Stimulated activated CD4-positive, alpha-beta T cell treated with anti-CD3 and anti-CD28 coated beads, Interleukin-1b, Interleukin-23, amount 100 ng/mL, for 48 hours (primary cell): Measurements from ENCODE around the gene CARMIL3.

Experiments
- DNase-seq: peaks from one replicate; pipeline ENCODE4 v3.0.0-alpha.2; 2020

Gene CARMIL3

DNA sequence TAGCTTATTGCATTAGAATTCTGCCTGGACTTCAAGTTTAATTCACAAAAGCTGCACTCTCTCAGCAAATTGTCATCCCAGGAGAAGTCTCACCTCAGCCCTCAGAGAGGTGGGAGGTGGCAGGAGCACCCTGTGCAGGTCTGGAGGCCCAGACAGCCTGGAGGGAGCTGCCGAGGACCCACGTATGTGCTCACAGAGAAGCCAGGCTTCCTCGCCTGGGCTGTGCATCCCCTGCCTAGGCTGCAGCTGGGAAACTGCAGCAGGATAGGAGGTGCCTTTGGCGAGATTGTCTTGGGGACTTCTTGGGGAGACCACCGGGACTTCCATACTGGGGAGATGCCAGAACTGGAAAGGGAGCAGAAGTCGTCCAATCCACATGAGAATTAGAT, 28.3 kb downstream of the CARMIL3 start:
- DNase-seq: no peak

DNA sequence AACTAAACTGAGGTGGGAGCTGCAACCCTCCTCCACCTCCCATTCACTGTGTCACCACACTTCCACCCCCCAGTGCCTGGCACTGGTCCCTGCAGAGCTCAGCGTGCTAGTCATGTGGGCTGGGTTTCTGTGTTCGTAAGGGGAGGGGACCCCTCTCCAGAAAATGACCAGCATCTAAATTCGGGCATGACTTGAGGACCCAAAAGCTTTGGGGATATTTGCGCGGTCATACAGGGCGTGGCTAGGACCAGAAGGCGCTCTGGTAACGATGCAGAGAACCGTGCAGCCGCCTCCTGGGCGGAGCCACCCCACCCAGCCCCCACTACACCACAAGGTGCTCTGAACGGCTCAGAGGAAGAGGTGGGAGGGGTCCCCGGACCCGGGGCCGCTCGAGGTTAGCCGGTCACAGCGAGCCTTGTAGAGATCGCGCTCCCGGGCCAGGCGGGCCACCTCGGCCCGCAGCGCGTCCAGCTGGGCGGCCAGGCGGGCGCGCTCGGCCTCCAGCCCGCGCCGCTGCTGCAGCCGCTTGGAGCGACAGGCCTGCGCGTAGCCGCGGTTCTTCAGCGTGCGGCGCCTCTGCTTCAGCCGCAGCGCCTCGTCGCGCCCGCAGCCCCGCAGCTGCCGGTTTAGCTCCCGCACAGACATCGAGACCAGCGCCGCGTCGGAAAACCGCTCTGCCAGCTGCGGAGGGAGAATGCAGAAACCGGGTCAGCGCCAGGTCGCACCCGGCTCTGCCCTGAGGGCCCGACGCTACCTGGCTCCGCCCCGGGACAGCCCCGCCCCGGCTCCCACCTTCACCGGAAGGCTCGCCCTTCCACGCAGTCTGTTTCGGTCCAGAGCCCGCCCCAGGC, 29.3 kb downstream of the CARMIL3 start:
- DNase-seq: peak; percentile 68

DNA sequence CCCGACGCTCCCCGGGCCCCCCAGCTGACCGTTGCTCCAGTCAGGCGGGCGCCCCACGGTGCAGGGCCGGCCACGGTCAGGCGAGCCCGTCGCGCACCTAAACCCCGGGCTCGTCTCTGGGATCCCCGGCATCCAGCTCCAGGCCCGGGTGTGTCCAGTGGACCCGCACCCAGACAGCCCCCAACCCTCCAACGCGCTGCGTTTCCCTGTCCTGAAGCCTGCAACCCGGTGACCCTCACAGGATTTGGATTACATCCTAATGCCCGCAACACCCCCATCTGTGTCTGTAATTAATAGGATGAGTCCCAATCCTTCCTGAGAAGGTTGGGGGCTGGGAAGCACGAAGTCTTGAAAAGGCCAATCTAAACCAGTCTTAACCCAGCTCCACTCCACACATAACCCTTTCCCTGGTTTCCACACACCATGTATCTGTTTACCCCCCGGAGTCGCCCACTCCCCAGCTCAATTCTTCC, 30.0 kb downstream of the CARMIL3 start:
- no peak for DNase-seq

DNA sequence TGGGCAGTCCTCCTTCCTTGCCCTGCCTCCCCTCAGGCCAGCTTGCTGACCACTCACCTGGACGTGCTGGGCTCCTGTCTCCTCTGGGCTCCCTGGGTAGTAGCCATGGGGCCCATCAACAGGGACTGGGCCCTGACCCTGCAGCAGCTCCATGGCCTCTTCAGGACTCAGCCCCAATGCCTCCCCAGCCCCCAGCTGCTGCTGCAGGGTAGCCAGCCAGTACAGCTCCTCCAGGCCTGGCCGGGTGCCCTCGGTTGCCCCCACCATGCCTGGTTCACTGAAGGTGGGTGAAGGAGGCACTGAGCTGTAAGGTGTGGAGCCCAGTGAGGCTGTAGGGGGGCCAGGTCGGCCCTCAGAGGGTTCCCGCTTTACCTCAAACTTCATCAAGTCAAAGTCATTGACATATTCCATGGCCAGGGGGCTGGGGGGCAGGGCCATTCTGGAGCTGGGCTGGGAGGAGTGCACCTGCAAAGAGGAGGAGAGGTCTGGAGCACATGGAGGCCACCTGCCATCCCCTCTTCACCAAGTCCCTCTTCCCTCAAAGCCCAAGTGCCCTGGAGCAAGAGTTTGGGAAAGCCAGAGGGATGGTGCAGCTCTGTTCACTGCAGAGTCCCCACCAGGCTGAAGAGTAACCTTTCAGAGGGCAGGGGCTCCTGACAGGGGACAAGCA, 30.7 kb downstream of the CARMIL3 start:
- DNase-seq: no peak

DNA sequence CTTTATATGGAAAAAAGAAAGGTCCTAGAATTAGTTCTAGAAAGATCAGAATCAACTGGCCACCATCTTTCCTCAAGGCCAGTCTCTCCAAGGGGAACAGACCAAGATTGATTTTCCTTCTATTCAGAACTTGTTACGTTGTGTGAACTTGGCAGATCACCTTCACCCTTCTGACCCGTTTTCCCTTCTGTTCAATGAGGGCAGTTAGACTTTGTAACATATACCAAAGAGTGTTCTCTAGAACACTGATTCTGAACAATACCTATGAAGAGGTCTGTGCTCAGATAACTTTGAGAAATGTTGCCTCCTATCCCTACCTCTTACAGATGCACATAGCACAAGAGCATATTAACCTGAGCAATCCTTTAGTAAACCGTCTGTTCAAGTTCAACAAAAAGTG, 31.7 kb downstream of the CARMIL3 start:
- no peak for DNase-seq

DNA sequence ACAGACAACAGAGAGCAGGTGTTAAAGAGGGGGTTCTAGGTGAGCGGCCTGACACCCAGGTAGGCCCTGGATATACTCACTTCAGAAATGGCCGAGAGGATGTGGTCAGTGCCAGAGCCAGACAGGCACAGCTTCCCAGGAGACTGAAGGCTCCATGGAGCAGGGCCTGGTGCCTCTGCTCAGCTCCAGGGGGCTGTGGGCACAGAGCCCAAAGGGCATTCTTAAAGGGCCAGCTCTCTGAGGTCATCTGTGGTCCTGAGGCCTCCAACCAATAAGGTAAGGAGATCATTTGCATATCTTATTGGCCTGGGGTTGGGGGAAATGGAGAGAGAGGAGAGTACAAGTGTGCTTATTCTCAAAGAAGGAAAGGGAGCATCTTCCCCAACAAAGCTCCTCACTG, 32.6 kb downstream of the CARMIL3 start:
- no peak for DNase-seq

DNA sequence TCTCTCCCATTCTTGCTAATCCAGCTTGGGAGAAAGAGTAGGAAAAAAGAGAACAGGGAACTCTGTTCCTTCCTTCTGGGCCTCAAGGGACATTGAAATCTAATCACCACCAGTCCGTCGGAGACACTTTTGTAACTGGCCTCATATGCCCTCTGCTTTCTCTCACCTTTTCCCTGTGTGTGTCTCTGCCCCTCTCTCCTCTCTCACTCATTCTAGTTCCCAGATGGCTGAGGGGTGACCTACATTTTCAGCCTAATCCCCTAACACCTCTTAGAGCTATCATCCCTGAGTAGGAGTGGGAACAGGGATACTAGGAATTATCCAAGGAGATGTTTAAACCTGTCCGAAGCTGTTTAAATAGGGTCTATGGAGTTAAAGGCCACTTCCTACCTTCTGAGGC, 33.4 kb downstream of the CARMIL3 start:
- no peak for DNase-seq

DNA sequence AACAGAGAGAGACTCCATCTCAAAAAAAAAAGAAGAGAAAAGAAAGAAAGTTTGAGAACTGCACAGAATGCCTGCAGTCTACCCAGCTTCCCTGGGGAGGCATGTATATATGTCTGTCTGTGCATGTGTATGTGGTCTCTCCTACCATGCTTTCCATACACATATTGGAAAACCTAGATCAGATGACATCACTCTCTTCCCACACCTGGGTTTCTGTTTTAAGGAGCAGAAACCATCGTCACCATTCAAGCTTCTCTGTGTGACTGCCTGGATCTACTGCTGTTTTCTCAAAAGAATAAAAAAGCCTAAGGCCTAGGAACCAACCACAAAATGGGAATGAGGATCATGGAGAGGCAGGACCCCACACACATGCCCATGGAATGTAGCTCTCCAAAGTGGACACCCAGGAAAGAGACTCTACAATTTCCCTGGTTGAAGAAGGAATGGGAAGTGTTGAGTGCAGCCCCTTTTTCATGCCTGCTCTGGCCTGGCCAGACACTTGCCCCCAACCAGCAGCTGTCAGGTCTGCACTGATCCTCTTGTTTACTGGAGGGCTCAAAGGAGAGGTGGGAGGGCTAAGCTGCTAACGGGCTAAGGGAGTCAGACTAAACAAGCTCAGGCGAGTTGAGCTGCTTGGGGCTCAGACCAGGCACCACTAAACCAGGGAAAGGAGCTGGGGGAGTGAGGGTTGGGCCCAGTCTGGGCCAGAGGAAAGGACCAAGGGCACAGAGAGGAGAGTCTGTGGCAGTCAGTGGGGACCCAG, 34.6 kb downstream of the CARMIL3 start:
- DNase-seq: no peak

DNA sequence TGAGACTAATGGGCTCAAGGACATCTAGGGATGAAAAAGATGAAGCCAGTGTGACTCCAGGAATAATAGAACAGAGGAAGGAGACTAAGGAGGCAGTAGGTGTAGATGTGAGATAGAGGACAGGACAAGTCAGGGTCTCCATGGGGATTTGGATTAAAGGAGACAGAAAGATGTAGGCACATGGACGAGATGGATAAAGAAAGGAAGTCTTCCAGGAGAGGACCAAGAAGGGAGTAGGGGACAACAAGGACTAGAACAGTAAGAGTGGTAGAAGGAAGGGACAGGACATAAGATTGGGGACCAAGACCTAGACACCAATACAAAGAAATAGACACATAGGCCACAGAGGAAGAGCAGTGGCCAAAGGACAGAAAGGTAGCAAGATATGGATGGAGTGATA, 35.2 kb downstream of the CARMIL3 start:
- no peak for DNase-seq

DNA sequence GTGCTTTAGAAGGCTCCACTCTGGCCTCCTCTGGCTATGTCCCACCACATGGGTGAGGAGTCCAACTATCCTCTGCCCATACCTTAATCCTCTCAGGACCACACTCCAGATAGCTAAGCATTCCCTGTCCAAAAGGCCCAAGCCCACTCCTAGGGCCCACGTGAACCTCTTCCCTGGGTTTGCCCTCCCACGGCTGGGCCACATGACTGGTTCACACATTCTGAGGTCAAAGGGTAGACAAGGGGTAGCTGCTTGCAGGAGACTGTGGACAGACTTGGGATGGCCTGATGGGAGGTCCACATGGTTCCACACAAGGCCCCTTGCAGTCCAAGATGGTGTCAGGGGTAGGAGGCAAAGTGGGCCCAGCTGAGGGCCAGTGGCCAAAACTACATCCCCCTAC, 36.3 kb downstream of the CARMIL3 start:
- no peak for DNase-seq

DNA sequence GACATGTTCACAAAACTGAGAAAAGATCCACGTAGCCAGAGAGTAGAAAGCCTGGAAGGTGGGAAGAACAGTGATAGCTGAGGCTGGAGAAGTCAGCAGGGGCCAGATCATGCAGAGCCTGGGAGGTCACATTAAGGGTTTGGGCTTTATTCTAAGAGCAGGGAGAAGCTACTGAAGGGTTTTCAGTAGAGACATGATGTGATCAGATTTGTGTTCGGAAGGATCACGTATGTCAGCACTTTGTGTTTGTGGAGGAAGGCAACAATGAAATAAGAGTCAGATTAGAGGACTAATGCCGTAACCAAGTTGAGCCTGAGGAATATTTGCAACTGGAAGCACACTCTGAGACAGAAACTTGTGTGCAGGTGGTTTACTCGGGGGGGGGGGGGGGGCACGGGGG, 38.1 kb downstream of the CARMIL3 start:
- no peak for DNase-seq

DNA sequence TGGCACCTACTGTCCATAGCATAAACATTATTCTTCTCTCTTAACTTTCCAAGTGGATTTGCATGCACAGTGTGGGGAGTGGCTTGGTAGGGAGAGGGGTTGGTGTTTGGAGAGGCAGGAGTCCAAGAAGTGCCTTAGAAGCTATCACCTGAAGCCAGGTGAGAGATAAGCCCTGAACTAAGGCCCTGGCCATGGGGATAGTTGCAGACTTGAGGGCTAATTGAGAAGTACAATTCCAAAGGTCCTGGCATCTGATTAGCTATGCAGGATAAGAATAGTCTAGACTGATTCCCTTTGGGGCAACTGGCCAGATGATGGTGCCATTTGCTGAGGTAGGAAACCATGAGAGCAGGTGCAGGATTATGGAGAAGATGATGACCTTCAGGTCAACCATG, 40.3 kb downstream of the CARMIL3 start:
- DNase-seq: no peak

DNA sequence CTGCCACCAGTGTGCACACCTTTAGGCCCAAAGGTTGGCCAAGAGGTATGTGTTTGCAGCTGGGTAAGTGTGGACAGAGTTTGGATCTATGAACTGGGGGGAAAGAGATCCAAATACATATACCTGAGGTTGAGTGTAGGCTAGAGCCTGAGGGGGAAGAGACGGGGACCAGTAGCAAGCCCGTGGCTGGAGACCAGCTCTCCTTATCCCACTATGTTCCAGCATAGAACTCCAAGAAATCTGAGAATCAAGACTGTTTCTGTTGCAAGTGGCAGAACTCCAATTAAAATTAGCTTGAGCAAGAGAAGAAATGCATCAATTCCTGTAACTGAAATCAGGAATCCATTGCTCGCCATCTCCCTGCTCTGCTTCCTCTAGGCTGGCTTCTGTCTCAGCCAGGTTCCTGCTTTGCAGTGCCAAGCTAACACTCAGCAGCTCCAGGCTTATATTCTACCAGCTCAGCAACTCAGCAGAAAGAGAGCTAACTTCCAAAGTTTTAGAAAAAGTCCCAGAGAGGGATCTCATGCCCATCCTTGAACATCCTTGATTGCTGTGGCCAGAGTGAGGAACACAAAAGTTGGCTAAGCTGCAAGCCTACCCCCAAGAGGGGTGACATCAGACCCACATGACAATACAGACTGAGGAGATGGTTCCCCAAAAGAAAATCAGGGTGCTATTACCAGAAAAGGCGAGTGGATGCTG, 40.8 kb downstream of the CARMIL3 start:
- no peak for DNase-seq

DNA sequence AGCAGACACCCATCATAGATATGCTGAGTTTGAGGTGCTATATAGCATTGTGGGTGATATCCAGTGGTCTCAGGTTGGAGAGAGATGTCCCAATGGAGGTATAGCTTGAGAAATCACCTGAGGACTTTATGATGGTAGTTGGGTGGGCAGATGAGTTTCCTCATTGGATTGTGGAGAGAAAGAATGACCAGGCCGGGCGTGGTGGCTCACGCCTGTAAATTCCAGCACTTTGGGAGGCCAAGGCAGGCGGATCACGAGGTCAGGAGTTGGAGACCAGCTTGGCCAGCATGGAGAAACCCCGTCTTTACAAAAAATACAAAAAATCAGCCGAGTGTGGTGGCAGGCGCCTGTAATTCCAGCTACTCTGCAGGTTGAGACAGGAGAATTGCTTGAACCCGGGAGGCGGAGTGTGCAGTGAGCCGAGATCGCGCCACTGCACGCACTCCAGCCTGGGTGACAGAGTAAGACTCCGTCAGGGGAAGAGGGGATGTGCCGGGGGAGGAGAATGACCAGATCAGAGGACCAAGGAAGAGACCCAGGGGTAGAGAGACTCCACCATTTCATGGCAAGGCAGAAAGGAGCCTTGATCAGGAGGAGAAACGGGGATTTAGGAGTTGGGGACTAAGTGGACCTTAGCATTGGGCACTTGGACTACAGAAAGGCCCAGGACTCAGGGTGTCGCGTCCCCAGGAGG, 41.5 kb downstream of the CARMIL3 start:
- DNase-seq: no peak

DNA sequence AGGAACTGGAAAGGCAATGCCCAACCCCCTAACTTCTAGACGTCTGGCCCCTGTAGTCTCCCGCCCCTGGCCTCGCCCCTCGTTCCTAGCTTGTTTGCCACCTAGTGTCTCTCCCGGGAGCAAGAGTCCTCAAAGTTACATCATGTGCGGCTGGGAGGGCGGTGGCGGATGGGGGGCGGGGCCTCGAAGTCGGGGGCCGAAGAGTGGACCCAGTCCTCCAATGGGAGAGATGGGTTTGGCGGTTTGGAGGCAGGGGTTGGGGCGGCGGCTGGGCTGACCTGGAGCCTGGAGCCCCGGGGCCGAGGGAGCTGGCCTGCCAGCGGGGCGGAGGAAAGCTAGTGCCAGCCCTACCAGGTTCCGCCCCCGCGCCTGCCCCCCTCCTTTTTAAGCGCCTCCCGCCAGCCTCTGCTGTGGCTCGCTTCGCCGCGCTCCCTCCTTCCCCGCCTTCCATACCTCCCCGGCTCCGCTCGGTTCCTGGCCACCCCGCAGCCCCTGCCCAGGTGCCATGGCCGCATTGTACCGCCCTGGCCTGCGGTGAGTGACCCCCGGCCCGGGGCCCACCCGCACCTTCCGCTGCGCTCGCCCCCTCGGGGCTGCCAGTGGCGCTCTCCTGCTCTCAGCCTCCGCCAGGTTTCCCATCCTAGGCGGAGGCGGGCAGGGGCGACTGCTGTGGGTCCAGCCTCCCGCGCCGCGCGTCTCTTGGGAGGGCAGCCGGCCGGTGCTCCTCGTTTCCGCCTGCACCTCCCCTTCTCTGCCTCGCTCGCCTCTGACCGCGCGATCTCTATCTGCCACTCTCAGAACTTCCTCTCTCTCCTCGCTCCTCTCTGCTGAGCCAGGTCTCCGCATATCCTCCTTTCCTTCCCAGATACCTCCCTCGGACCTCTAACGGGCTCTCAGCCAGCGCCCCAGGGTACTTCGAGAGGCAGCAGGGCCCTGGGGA, 42.4 kb downstream of the CARMIL3 start, which contains the start of gene PCK2:
PCK2 (plus strand) TSS at position 411 of the 940 bp plus-strand sequence; CDS start at position 506, 95 bp downstream.
- peak; percentile 92 for DNase-seq

DNA sequence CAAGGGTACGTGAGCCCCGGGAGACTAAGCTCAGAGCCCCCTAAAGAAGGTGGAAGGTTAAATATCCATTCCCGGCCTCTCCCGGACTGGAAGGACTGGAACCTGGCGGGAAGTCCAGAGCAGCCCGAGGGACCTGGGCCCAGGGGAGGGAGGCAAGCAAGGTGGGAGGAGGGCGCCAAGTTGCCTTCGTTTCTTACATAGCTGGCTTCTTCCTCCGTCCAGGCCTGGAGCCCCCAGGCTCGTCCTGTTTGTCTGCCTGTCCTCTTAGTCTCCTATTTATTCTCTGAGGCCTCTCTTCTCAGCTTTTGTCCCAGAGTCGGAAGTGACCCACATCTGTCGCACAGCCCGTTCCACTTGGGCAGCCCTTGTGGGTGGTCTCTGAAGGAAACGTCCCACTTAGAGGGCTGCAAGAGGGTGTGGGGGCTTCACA, 43.0 kb downstream of the CARMIL3 start:
- DNase-seq: no peak

DNA sequence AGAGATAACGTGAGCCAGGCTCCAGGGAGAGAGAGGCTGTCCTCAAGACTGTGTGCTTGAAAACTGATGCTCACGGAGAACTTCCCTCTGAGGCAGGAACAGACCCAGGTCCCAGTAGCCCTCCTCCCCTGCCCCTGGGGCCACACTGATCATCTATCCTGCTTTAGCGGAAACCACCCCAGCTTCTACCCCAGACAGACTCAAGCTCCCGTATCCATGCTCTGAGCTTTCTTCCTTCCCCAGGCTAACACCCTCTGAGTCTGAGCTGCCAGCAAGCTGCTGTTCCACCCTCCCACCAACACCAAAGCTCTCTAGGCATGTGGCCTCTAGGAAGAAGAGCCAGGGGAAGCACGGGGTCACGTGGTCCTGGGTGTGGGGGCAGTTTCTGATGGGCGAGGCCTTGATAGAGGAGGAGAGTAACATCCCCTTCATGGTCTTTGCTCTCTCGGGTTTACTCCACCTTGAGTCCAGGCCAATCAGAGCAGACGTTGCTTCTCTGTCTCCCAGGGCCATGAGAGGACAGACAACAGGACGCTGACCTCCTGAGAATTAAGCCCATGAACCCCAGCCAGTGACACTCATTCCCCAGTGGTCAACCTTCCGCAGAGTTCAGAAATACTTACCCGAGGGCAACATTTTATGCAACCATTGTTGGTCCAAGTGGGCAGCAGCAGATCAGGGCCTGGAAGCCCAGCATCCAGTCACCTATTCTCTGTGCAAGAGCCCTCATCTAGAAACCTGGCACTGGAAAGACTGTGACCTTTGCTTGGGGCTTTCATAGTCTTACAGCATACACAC, 43.7 kb downstream of the CARMIL3 start:
- DNase-seq: peak; percentile 72

DNA sequence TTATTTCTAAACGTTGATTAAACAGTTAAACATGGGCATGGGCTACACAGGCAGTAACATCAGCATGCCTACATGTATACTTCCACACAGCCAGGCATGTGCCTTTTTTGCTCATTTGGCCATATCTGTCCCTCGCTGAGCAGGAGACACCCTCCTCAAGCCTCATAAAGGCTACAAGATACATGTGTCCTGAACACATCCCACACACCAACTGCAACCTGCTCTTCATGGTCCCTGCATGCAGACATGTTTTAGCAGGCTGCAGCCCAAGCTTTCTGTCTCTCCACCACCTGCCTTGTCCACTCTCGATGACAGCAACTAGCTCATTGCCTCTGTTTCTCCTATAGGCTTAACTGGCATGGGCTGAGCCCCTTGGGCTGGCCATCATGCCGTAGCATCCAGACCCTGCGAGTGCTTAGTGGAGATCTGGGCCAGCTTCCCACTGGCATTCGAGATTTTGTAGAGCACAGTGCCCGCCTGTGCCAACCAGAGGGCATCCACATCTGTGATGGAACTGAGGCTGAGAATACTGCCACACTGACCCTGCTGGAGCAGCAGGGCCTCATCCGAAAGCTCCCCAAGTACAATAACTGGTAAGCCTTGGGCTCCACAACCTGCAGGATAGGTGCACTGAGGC, 44.9 kb downstream of the CARMIL3 start:
- DNase-seq: no peak

DNA sequence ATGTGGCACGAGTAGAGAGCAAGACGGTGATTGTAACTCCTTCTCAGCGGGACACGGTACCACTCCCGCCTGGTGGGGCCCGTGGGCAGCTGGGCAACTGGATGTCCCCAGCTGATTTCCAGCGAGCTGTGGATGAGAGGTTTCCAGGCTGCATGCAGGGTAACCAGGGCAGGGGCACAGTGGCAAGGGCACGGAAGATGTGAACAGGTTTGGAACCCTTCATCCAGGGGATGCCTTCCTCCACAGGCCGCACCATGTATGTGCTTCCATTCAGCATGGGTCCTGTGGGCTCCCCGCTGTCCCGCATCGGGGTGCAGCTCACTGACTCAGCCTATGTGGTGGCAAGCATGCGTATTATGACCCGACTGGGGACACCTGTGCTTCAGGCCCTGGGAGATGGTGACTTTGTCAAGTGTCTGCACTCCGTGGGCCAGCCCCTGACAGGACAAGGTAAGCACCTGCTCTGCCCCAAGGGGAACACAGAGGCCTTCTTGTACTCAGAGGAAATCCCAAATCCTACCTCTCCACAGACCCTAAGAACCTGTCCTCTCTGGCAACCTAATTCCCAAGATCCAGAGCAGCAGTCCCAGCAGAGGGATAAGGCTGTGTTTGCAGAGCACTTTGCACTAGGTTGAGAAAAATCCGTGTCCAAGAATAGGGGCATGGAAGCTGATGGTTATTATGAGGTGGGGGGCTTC, 46.6 kb downstream of the CARMIL3 start:
- no peak for DNase-seq
